Stomach (tissue), 4 donors: ENCODE measurements around the gene DISC1.

Experiments
- EP300 ChIP-seq: sonication (generic); formaldehyde crosslinking; IDR thresholded peaks from one replicate; pipeline ENCODE4 v1.6.1; 2017; ENCODE audit warnings: antibody characterized with exemption
- POLR2A ChIP-seq, 4 donors: fragments of 450-650 bp; IDR thresholded peaks; one replicate each; pipeline ENCODE4 v1.6.1; 2016; ENCODE audit warnings: antibody characterized with exemption in 4 of 4, control low read depth in 2 of 4, mild to moderate bottlenecking in 1 of 4, moderate library complexity in 1 of 4
- POLR2AphosphoS5 ChIP-seq, 3 donors: sonication (generic); formaldehyde crosslinking; IDR thresholded peaks; one replicate each; pipeline ENCODE4 v1.6.1; 2016; ENCODE audit warnings: antibody characterized with exemption in 3 of 3
- TF ChIP-seq, protein P1 (sequence below), 7 experiments: fragments of 450-650 bp in 4 of 7; fragments of 200-600 bp in 3 of 7; sonication (generic) in 3 of 7; IDR thresholded peaks; one replicate each; pipeline ENCODE4 v1.5.1; 2016 to 2019; ENCODE audit warnings: antibody characterized with exemption in 7 of 7, control low read depth in 2 of 7, mild to moderate bottlenecking in 1 of 7

DNA sequence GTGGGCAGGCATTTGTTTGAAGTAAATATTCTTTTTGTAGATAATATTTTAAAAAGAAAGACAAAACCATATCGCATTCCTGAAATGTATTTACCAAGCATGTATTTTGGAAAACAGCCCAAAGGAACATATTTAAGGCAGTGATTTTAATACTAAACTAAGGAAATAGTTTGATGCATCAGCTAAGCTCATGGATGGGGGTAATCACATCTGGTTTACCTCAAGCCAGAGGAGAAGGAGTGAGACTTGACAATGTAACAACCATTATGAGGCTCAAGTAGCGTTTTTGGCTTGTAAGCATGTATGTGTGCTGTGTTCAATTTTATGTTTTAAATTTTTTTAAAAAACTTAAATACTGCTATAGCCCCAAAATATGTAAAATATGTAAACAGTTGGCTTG is 390.5 kb downstream of the DISC1 start:
- TF ChIP-seq, protein P1, sequence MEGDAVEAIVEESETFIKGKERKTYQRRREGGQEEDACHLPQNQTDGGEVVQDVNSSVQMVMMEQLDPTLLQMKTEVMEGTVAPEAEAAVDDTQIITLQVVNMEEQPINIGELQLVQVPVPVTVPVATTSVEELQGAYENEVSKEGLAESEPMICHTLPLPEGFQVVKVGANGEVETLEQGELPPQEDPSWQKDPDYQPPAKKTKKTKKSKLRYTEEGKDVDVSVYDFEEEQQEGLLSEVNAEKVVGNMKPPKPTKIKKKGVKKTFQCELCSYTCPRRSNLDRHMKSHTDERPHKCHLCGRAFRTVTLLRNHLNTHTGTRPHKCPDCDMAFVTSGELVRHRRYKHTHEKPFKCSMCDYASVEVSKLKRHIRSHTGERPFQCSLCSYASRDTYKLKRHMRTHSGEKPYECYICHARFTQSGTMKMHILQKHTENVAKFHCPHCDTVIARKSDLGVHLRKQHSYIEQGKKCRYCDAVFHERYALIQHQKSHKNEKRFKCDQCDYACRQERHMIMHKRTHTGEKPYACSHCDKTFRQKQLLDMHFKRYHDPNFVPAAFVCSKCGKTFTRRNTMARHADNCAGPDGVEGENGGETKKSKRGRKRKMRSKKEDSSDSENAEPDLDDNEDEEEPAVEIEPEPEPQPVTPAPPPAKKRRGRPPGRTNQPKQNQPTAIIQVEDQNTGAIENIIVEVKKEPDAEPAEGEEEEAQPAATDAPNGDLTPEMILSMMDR (IDR thresholded peaks at IDR 0.05): no peak
- TF ChIP-seq POLR2A (IDR thresholded peaks at IDR 0.05) (no peak), EP300 (no peak), POLR2AphosphoS5 (IDR thresholded peaks at IDR 0.05) (no peak)
